Neural crest cell (in vitro differentiated cells): ENCODE results near the gene CRCP. TPM values are rescaled to one million over a fixed set of nuclear protein-coding genes. Genes with fewer than 3 reads are reported as not detected.

Experiments used
- DNase-seq: peaks from one replicate; pipeline ENCODE4 v3.0.0; 2021; ENCODE audit warnings: low read depth, mixed read lengths, low spot score
- H3K27ac Mint-ChIP-seq: one replicate; pipeline ENCODE4 v1.8.0; 2021; ENCODE audit warnings: mild to moderate bottlenecking, mixed read lengths; ENCODE audit not compliant: unreplicated experiment
- H3K27me3 Mint-ChIP-seq: 2 replicates; pipeline ENCODE4 v1.8.0; 2021; ENCODE audit warnings: low read depth, mild to moderate bottlenecking, mixed read lengths
- H3K36me3 Mint-ChIP-seq: 2 replicates; pipeline ENCODE4 v1.8.0; 2021; ENCODE audit warnings: low read depth, mild to moderate bottlenecking, mixed read lengths
- H3K4me1 Mint-ChIP-seq: 2 replicates; pipeline ENCODE4 v1.8.0; 2021; ENCODE audit warnings: mixed read lengths
- H3K4me3 Mint-ChIP-seq: one replicate; pipeline ENCODE4 v1.8.0; 2021; ENCODE audit warnings: mild to moderate bottlenecking, mixed read lengths
- H3K9me3 Mint-ChIP-seq: 2 replicates; pipeline ENCODE4 v1.8.0; 2021; ENCODE audit warnings: mixed read lengths
- CTCF ChIP-seq: fragments of 200-600 bp; sonication (generic); conservative IDR thresholded peaks from 2 replicates; pipeline ENCODE4 v1.5.0; 2021; ENCODE audit warnings: antibody characterized with exemption, mild to moderate bottlenecking
- total RNA-seq: library from RNA; stranded (reverse); gene quantifications from 2 replicates; pipeline ENCODE4 v1.2.1, GENCODE V29; 2021

Gene CRCP
- total RNA-seq, 1 donor from 2014 or later = 38.0 TPM

- TF ChIP-seq CTCF = no peak
- H3K4me1 Mint-ChIP-seq = no peaks in the 10 kb centered on the region
- peaks cover 10% of the 10 kb centered on the region for H3K36me3 Mint-ChIP-seq
- H3K27ac Mint-ChIP-seq = no peak overlapping the region
- H3K27me3 Mint-ChIP-seq = no peaks in the 10 kb centered on the region
- H3K4me3 Mint-ChIP-seq = no peak overlapping the region
- H3K9me3 Mint-ChIP-seq = no peaks in the 10 kb centered on the region
- DNase-seq = no peak
These were observed 24.5 kb downstream of the CRCP start for GRCh38 chr7:66138994-66139752.

- H3K4me3 Mint-ChIP-seq = no peak overlapping the region
- peaks cover 7% of the 10 kb centered on the region for H3K36me3 Mint-ChIP-seq
- DNase-seq = peak; percentile 14
- H3K4me1 Mint-ChIP-seq = no peaks in the 10 kb centered on the region
- H3K27ac Mint-ChIP-seq = no peak overlapping the region
- TF ChIP-seq CTCF = peak; percentile 65
- H3K27me3 Mint-ChIP-seq = no peaks in the 10 kb centered on the region
- no peaks in the 10 kb centered on the region for H3K9me3 Mint-ChIP-seq
These were observed 26.3 kb downstream of the CRCP start for GRCh38 chr7:66140924-66141323.

- Mint-ChIP-seq H3K27me3 (no peaks in the 10 kb centered on the region), H3K9me3 (no peaks in the 10 kb centered on the region), H3K36me3 (peaks cover 10% of the 10 kb centered on the region), H3K4me1 (peaks cover 4% of the 10 kb centered on the region), H3K27ac (no peak overlapping the region), H3K4me3 (no peak overlapping the region)
- TF ChIP-seq CTCF = no peak
- no peak for DNase-seq
These were observed 27.7 kb downstream of the CRCP start for GRCh38 chr7:66142334-66142733.

GRCh38 chr7:66142996-66143395 lies 28.3 kb downstream of the CRCP start:
- no peak overlapping the region for H3K4me3 Mint-ChIP-seq
- TF ChIP-seq CTCF = no peak
- H3K9me3 Mint-ChIP-seq = no peaks in the 10 kb centered on the region
- H3K27ac Mint-ChIP-seq = no peak overlapping the region
- no peaks in the 10 kb centered on the region for H3K27me3 Mint-ChIP-seq
- H3K4me1 Mint-ChIP-seq = peaks cover 4% of the 10 kb centered on the region
- H3K36me3 Mint-ChIP-seq = peaks cover 10% of the 10 kb centered on the region
- no peak for DNase-seq

GRCh38 chr7:66143876-66144332 lies 29.3 kb downstream of the CRCP start:
- H3K36me3 Mint-ChIP-seq = peaks cover 10% of the 10 kb centered on the region
- no peak overlapping the region for H3K27ac Mint-ChIP-seq
- no peak for TF ChIP-seq CTCF
- H3K9me3 Mint-ChIP-seq = no peaks in the 10 kb centered on the region
- no peak overlapping the region for H3K4me3 Mint-ChIP-seq
- no peak for DNase-seq
- H3K4me1 Mint-ChIP-seq = peaks cover 4% of the 10 kb centered on the region
- H3K27me3 Mint-ChIP-seq = no peaks in the 10 kb centered on the region
